HepG2 (cell line): ENCODE data around the gene DPP8. TPM values are rescaled to one million over a fixed set of nuclear protein-coding genes. Genes with fewer than 3 reads are reported as not detected.

ENCODE experiments used
- ATAC-seq: fragments of 200-7000 bp; cut with Tn5 transposase; 3 replicates; pipeline ENCODE4 v1.9.1; 2020; ENCODE audit warnings: mild to moderate bottlenecking, moderate library complexity
- BruUV-seq: library from RNA; stranded (reverse); fragments of 400-500 nt; replicated peaks from 2 replicates; lab custom pipeline; 2021; lab: Mats Ljungman, UMichigan
- CTCF ChIA-PET: fragments of 300-600 bp; formaldehyde crosslinking; extraction: SDS; loops from one replicate; lab custom pipeline; 2021; ENCODE audit warnings: low total read pairs, inconsistent platforms, low intra/inter-chr PET ratio; lab: Yijun Ruan, JAX
- POLR2A ChIA-PET: fragments of 350-600 bp; sonication (Branson Sonifier 250); formaldehyde crosslinking; loops from one replicate; lab custom pipeline; 2020; ENCODE audit warnings: antibody characterized with exemption, inconsistent platforms; lab: Yijun Ruan, JAX
- DNase-seq: peaks from one replicate; pipeline ENCODE4 v3.0.0-alpha.2; 2015; ENCODE audit warnings: low spot score
- FAIRE-seq: peaks from 3 replicates; lab custom pipeline; 2011; peaks lifted over from hg19 to GRCh38; lab: Jason Lieb, UNC
- H2AFZ ChIP-seq: one replicate; pipeline ENCODE4 v1.6.1; 2011; ENCODE audit warnings: low read length, inconsistent platforms
- H3K27ac ChIP-seq: fragments of 300-600 bp; 3 replicates; pipeline ENCODE4 v1.8.0; 2011; ENCODE audit warnings: mixed run types, mild to moderate bottlenecking, mixed read lengths, low read length, inconsistent platforms; ENCODE audit not compliant: insufficient read depth; ENCODE audit errors: extremely low read length
- H3K27me3 ChIP-seq, 2 experiments: fragments of 200-600 bp in 1 of 2; 2 replicates in 1 of 2; 3 replicates in 1 of 2; pipeline versions ENCODE4 v1.6.0 to v1.8.0; 2011; ENCODE audit warnings: low read length in 2 of 2, mild to moderate bottlenecking in 2 of 2, moderate library complexity in 2 of 2, inconsistent platforms in 1 of 2; ENCODE audit not compliant: insufficient read depth in 2 of 2, control insufficient read depth in 1 of 2
- H3K36me3 ChIP-seq, 2 experiments: fragments of 200-600 bp in 1 of 2; replicated peaks in 1 of 2; 2 replicates in 1 of 2; 3 replicates in 1 of 2; pipeline versions ENCODE4 v1.5.1 to v1.8.0; 2011; ENCODE audit warnings: low read length in 2 of 2, inconsistent platforms in 1 of 2; ENCODE audit not compliant: insufficient read depth in 2 of 2, control insufficient read depth in 1 of 2
- H3K4me1 ChIP-seq: 2 replicates; pipeline ENCODE4 v1.5.1; 2012; ENCODE audit warnings: low read length, inconsistent platforms; ENCODE audit not compliant: insufficient read depth
- H3K4me2 ChIP-seq: 2 replicates; pipeline ENCODE4 v1.6.0; 2011; ENCODE audit warnings: low read depth, low read length, inconsistent platforms
- H3K4me3 ChIP-seq, 3 experiments: fragments of 200-600 bp in 1 of 3; sonication (generic), shearing (Covaris generic) in 1 of 3; replicated peaks in 1 of 3; 2 replicates each; pipeline ENCODE4 v1.5.1; 2011 to 2016; ENCODE audit warnings: low read length in 3 of 3, inconsistent platforms in 2 of 3, low read depth in 2 of 3, mild to moderate bottlenecking in 2 of 3, control low read depth in 1 of 3, mixed read lengths in 1 of 3; ENCODE audit not compliant: insufficient read depth in 1 of 3
- H3K79me2 ChIP-seq: one replicate; pipeline ENCODE4 v1.6.1; 2011; ENCODE audit warnings: low read length, inconsistent platforms; ENCODE audit not compliant: insufficient read depth
- H3K9ac ChIP-seq: 2 replicates; pipeline ENCODE4 v1.6.0; 2011; ENCODE audit warnings: mild to moderate bottlenecking, low read depth, low read length, inconsistent platforms; ENCODE audit not compliant: insufficient read depth
- H3K9me3 ChIP-seq: 2 replicates; pipeline ENCODE4 v1.5.1; 2012; ENCODE audit warnings: mild to moderate bottlenecking, low read length
- H4K20me1 ChIP-seq: 2 replicates; pipeline ENCODE4 v1.6.0; 2011; ENCODE audit warnings: inconsistent platforms, mild to moderate bottlenecking, low read length, moderate library complexity; ENCODE audit not compliant: insufficient read depth
- SMYD3 ChIP-seq: sonication (generic); formaldehyde crosslinking; IDR thresholded peaks from 2 replicates; pipeline ENCODE4 v1.8.1; 2023; ENCODE audit warnings: mild to moderate bottlenecking, missing genetic modification reagents
- ZBTB7A ChIP-seq: sonication (generic); formaldehyde crosslinking; IDR thresholded peaks from 2 replicates; pipeline ENCODE4 v1.8.0; 2022; ENCODE audit warnings: mild to moderate bottlenecking, missing genetic modification reagents
- ZNF446 ChIP-seq: sonication (generic); formaldehyde crosslinking; IDR thresholded peaks from 2 replicates; pipeline ENCODE4 v1.5.0; 2020; ENCODE audit warnings: mild to moderate bottlenecking, missing genetic modification reagents
- ZNF557 ChIP-seq: sonication (generic); formaldehyde crosslinking; IDR thresholded peaks from 2 replicates; pipeline ENCODE4 v1.4.0; 2020; ENCODE audit warnings: missing genetic modification reagents
- ZNF768 ChIP-seq: sonication (generic); formaldehyde crosslinking; IDR thresholded peaks from 2 replicates; pipeline ENCODE4 v1.4.0; 2020; ENCODE audit warnings: missing genetic modification reagents
- WGBS: methylation state at CpG from one replicate; pipeline ENCODE4 v1.1.6; 2017; ENCODE audit warnings: low lambda C conversion rate; 5-methylcytosine and 5-hydroxymethylcytosine counted together
- in situ Hi-C: cut with HindIII; loops from 2 replicates; pipeline ENCODE4 v1.10.0; 2017; ENCODE audit warnings: low pct_unique_long_range_greater_than_20kb; ENCODE audit not compliant: extremely low pct_ligation_motif_present
- intact Hi-C: fragments of 100-400 bp; cut with micrococcal nuclease; formaldehyde crosslinking; loops from one replicate; pipeline ENCODE4 v1.10.0; 2022; ENCODE audit not compliant: unreplicated experiment
- polyA plus RNA-seq, 8 experiments: library from polyadenylated mRNA; depleted of rRNA in 3 of 8; stranded (reverse) in 7 of 8; unstranded in 1 of 8; fragments of >200 nt; fragmentation: Illumina TruSeq in 4 of 8; extraction: Trizol in 4 of 8; gene quantifications; 2 replicates each; pipeline versions ENCODE4 v1.2.1 to v1.2.3, GENCODE V29; 2011 to 2016; ENCODE audit warnings: low read depth in 4 of 8, missing spikeins in 1 of 8, mixed read lengths in 1 of 8; ENCODE audit not compliant: insufficient read depth in 1 of 8
- total RNA-seq, 5 experiments: library from RNA; depleted of rRNA; stranded (reverse); fragments of >200 nt; fragmentation: Illumina TruSeq; extraction: Trizol; gene quantifications; 2 replicates each; pipeline ENCODE4 v1.2.3, GENCODE V29; 2016; ENCODE audit warnings: low read depth in 1 of 5
- TF ChIP-seq, protein P1 (sequence below), 2 experiments: sonication (generic) in 1 of 2; formaldehyde crosslinking in 1 of 2; IDR thresholded peaks; 2 replicates each; pipeline versions ENCODE4 v1.4.0 to v1.6.1; 2018 to 2020; ENCODE audit warnings: missing genetic modification reagents in 2 of 2, borderline replicate concordance in 1 of 2, low read depth in 1 of 2, mild to moderate bottlenecking in 1 of 2, missing biosample characterization in 1 of 2

Gene DPP8
- total and polyA plus RNA-seq, 2 of the 13 experiments (the other 11 are each of a cell fraction or from before 2014, with no cell fraction given) = 18.0 to 26.3 TPM

DNA sequence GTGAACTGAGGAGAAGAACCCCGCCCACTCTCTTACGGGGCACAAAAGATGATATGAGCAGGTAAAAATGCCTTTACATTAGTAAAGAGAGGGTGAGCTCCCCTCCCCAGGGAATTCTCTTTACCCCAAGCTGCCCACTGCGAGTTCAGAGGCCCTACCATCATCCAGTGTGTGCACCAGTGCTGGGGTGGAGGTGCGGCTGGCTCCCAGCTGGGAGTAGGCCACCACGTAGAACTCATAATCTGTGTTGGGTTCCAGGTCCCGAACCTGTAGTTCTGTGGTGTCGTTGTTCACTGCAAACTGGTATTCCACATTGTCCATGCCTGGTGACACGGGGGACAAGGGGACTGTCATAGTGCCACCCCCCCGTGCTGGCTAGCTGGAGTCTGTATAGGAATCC is 122.6 kb downstream of the DPP8 start:
- no peak overlapping the region for H3K9ac ChIP-seq
- H3K79me2 ChIP-seq = no peaks in the 10 kb centered on the region
- H3K4me3 ChIP-seq = no peak overlapping the region
- H3K27me3 ChIP-seq = peaks cover 3 to 36% of the 10 kb centered on the region in 2 experiments; a peak in 4 of 5 replicates
- peaks cover 40% of the 10 kb centered on the region for H3K4me1 ChIP-seq
- WGBS = 45% methylated on average over 4 of the region's 9 CpGs
- ChIA-PET POLR2A (interaction anchor here (1.5 kb wide), 1 partner anchor 90 kb away, joined by 6 read pairs; the partner anchor contains the start of gene RNU5B-1), CTCF (no interaction called here)
- H4K20me1 ChIP-seq = no peaks in the 10 kb centered on the region
- no peaks in the 10 kb centered on the region for H3K9me3 ChIP-seq
- no peak for FAIRE-seq
- no TSS peak for BruUV-seq
- in situ Hi-C loops (no loop called here), intact Hi-C loops (no loop called here)
- no peak overlapping the region for H3K27ac ChIP-seq
- no peak overlapping the region for H2AFZ ChIP-seq
- ATAC-seq = no peak
- H3K36me3 ChIP-seq = no peaks in the 10 kb centered on the region
- TF ChIP-seq SMYD3 (CRISPR knock-in tag) = no peak
- no peak for TF ChIP-seq ZNF446 (CRISPR knock-in tag)
- no peak for TF ChIP-seq ZNF557 (CRISPR knock-in tag)
- no peak for TF ChIP-seq ZBTB7A (CRISPR knock-in tag)
- TF ChIP-seq, all 625 proteins: peak for 0
- no peak for DNase-seq
- no peak overlapping the region for H3K4me2 ChIP-seq

- H3K27ac ChIP-seq = no peak overlapping the region
- intact Hi-C loops = no loop called here
- CTCF ChIA-PET = no interaction called here
- POLR2A ChIA-PET = interaction anchor here (1.5 kb wide), 1 partner anchor 90 kb away, joined by 6 read pairs; the partner anchor contains the start of gene RNU5B-1
- no peak for ATAC-seq
- no peak overlapping the region for H3K4me3 ChIP-seq
- H3K9ac ChIP-seq = no peak overlapping the region
- H3K9me3 ChIP-seq = no peaks in the 10 kb centered on the region
- H3K36me3 ChIP-seq = no peaks in the 10 kb centered on the region
- TF ChIP-seq ZNF768 = peak; percentile 70; the same call in 1 of the 2 replicates
- TF ChIP-seq, protein P1, sequence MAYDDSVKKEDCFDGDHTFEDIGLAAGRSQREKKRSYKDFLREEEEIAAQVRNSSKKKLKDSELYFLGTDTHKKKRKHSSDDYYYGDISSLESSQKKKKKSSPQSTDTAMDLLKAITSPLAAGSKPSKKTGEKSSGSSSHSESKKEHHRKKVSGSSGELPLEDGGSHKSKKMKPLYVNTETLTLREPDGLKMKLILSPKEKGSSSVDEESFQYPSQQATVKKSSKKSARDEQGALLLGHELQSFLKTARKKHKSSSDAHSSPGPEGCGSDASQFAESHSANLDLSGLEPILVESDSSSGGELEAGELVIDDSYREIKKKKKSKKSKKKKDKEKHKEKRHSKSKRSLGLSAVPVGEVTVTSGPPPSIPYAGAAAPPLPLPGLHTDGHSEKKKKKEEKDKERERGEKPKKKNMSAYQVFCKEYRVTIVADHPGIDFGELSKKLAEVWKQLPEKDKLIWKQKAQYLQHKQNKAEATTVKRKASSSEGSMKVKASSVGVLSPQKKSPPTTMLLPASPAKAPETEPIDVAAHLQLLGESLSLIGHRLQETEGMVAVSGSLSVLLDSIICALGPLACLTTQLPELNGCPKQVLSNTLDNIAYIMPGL (CRISPR knock-in tag; IDR thresholded peaks at IDR 0.05; ENCODE audit: borderline replicate concordance in 1 of 2, low read depth in 1 of 2) = no peak
- no peak for DNase-seq
- FAIRE-seq = no peak
- H2AFZ ChIP-seq = no peak overlapping the region
- H3K27me3 ChIP-seq = peaks cover 3 to 41% of the 10 kb centered on the region in 2 experiments; a peak in 4 of 5 replicates
- no peaks in the 10 kb centered on the region for H4K20me1 ChIP-seq
- WGBS = 43% methylated on average over 10 of the region's 11 CpGs
- peaks cover 42% of the 10 kb centered on the region for H3K4me1 ChIP-seq
- no TSS peak for BruUV-seq
- H3K79me2 ChIP-seq = no peaks in the 10 kb centered on the region
- no peak overlapping the region for H3K4me2 ChIP-seq
- in situ Hi-C loops = no loop called here
Measured at GRCh38 chr15:65394280-65394789, 123.2 kb downstream of the DPP8 start.
